A549 treated with DMSO at 1 μM for 4 hours (cell line): Measurements from ENCODE around the gene EIF2D. TPM values are rescaled to one million over a fixed set of nuclear protein-coding genes. Genes with fewer than 3 reads are reported as not detected.

Experiments
- total RNA-seq: library from RNA; stranded (reverse); fragments of 200-300 nt; extraction: Qiagen RNA extraction; gene quantifications from 5 replicates; pipeline ENCODE4 v1.2.3, GENCODE V29; 2022; ENCODE audit warnings: low read depth

The EIF2D gene, protein sequence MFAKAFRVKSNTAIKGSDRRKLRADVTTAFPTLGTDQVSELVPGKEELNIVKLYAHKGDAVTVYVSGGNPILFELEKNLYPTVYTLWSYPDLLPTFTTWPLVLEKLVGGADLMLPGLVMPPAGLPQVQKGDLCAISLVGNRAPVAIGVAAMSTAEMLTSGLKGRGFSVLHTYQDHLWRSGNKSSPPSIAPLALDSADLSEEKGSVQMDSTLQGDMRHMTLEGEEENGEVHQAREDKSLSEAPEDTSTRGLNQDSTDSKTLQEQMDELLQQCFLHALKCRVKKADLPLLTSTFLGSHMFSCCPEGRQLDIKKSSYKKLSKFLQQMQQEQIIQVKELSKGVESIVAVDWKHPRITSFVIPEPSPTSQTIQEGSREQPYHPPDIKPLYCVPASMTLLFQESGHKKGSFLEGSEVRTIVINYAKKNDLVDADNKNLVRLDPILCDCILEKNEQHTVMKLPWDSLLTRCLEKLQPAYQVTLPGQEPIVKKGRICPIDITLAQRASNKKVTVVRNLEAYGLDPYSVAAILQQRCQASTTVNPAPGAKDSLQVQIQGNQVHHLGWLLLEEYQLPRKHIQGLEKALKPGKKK
- 34.0 to 37.2 TPM (median 36.3 TPM) in 5 replicates for total RNA-seq

DNA sequence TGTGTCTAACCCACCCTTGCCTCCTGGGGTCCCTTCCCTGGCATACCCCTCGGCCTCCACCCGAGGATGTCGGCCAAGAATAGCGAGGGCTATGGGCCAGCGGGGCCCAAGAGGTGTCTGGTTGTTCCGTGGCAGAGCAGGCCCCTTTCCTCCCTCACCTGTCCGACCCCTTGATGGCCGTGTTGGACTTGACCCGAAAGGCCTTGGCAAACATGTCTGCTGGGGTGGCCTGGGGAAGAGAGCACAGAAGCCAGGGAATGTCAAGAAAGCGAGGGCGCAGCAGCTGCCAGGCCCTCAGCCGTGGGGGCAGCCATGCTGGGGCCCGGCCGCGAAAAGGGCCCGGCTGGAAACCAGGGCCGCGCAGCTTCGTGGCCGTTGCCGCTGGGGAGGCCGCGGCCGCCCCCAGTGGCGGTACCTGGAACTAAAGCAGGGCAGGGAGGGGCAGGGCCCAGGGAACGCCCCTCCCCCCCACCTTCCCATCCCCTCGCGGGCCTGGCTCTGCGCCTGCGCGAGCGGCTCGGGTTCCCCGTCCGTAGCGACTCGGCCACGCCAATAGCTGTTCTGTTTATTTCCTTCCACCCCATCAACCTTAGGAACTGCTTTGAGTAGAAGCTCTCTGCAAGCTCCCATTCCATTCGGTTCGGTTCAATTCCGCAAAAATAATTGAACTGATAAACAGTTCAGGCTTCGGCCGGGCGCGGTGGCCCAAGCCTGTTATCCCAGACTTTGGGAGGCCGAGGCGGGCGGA lies at the start of gene EIF2D:
TSS of gene EIF2D (minus strand) at position 337 of the 748 bp plus-strand sequence. CDS start at position 214, 123 bp downstream.

DNA sequence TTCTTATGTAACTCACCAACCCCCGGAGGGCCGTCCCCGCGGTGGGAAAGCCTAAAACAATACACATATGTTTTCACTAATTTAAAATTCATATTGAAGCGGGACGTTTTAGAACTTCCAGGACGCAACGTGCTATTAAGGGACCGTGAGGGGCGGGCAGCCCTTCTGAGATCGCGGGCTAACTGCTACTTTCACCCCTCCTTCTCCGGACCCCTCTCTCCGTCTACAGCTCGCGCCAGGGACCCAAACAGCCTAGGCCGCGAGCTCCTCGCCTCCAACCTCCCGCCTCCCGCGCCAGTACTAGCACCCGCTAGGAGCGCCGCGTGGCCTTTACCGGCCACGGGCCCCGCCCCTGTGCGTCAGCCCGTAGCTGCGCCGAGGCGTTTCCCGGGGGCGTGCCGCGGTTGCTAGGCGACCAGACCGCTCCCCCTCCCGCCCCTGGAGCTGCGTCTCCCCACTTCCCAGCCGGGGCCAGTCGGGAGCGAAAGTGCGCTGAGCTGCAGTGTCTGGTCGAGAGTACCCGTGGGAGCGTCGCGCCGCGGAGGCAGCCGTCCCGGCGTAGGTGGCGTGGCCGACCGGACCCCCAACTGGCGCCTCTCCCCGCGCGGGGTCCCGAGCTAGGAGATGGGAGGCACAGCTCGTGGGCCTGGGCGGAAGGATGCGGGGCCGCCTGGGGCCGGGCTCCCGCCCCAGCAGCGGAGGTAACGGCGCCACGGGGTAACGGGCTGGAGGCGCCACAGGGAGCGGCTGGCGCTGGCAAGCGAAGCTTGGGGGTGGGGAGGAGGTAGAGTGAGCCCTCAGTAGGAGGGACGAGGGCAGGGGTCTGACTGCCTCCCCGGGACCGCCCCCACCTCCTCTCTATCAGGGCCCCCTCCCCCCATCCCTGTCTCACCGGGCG lies 23.1 kb upstream of the EIF2D start, which contains the start of gene DYRK3:
TSS of gene DYRK3 (plus strand) at position 457 of the 898 bp plus-strand sequence. CDS start at position 625, 168 bp downstream.

Other genes with a start within 250 kb of the EIF2D start
- gene IKBKE, start 142.0 kb downstream of the EIF2D start, total RNA-seq = 8.0 to 9.2 TPM (median 8.4 TPM) in 5 replicates
- gene RASSF5, start 104.9 kb downstream of the EIF2D start, total RNA-seq = 1.2 to 1.6 TPM (median 1.3 TPM) in 5 replicates
- gene DYRK3, start 23.1 kb upstream of the EIF2D start, total RNA-seq = 9.3 to 13.8 TPM (median 11.2 TPM) in 5 replicates
- gene MAPKAPK2, start 72.4 kb upstream of the EIF2D start, total RNA-seq = 64.9 to 71.1 TPM (median 68.2 TPM) in 5 replicates
- gene IL19, start 158.3 kb upstream of the EIF2D start, total RNA-seq = not detected in 5 replicates
- not detected in 5 replicates for gene IL10, start 160.0 kb upstream of the EIF2D start, total RNA-seq